OCI-LY3 (cell line): Measurements from ENCODE around the gene FGD5.

ENCODE experiments used
- EZH2phosphoT487 ChIP-seq: fragments of 200-600 bp; shearing (Covaris generic); IDR thresholded peaks from 2 replicates; pipeline ENCODE4 v1.6.1; 2018; ENCODE audit warnings: antibody characterized with exemption, mixed run types, low read depth
- TF ChIP-seq, protein P1 (sequence below): fragments of 200-600, 300-600 bp; sonication (generic); IDR thresholded peaks from 2 replicates; pipeline ENCODE4 v1.5.1; 2014; ENCODE audit warnings: antibody characterized with exemption, low read length, low read depth

DNA sequence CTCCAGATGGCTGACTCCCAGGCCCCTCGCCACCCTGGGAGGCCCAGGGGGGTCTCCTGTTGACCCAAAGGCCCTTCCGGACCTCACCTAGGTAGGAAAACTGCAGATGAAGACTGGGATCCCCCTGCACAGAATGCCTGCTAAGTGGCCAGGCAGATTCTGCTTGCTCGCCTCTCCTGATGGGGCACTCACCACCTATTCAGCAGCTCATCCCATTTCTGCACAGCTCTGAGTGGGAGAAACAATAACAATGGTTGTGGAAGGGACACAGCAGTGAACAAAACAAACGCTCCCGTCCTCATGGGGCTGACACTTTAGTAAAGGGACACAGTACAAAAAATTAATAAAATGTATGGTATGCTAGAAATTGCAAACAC is 24.9 kb upstream of the FGD5 start:
- TF ChIP-seq, protein P1, sequence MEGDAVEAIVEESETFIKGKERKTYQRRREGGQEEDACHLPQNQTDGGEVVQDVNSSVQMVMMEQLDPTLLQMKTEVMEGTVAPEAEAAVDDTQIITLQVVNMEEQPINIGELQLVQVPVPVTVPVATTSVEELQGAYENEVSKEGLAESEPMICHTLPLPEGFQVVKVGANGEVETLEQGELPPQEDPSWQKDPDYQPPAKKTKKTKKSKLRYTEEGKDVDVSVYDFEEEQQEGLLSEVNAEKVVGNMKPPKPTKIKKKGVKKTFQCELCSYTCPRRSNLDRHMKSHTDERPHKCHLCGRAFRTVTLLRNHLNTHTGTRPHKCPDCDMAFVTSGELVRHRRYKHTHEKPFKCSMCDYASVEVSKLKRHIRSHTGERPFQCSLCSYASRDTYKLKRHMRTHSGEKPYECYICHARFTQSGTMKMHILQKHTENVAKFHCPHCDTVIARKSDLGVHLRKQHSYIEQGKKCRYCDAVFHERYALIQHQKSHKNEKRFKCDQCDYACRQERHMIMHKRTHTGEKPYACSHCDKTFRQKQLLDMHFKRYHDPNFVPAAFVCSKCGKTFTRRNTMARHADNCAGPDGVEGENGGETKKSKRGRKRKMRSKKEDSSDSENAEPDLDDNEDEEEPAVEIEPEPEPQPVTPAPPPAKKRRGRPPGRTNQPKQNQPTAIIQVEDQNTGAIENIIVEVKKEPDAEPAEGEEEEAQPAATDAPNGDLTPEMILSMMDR: no peak
- TF ChIP-seq EZH2phosphoT487: no peak
